Measurements from ENCODE around the gene ARHGAP42. TPM values are rescaled to one million over a fixed set of nuclear protein-coding genes. Genes with fewer than 3 reads are reported as not detected.

The ARHGAP42 gene
- total and polyA plus RNA-seq, 10 of the 15 experiments (the other 5 are each of a cell fraction or from before 2014, with no cell fraction given) = 1.8 to 6.3 (median 3.2) TPM

- TF ChIP-seq PRDM15 (CRISPR knock-in tag; IDR thresholded peaks at IDR 0.05) (no peak), EED (IDR thresholded peaks at IDR 0.05; ENCODE audit: low read depth) (no peak), ZNF274 (IDR thresholded peaks at IDR 0.05; ENCODE audit: insufficient read depth, insufficient read length) (no peak)
- TF ChIP-seq, protein P1, sequence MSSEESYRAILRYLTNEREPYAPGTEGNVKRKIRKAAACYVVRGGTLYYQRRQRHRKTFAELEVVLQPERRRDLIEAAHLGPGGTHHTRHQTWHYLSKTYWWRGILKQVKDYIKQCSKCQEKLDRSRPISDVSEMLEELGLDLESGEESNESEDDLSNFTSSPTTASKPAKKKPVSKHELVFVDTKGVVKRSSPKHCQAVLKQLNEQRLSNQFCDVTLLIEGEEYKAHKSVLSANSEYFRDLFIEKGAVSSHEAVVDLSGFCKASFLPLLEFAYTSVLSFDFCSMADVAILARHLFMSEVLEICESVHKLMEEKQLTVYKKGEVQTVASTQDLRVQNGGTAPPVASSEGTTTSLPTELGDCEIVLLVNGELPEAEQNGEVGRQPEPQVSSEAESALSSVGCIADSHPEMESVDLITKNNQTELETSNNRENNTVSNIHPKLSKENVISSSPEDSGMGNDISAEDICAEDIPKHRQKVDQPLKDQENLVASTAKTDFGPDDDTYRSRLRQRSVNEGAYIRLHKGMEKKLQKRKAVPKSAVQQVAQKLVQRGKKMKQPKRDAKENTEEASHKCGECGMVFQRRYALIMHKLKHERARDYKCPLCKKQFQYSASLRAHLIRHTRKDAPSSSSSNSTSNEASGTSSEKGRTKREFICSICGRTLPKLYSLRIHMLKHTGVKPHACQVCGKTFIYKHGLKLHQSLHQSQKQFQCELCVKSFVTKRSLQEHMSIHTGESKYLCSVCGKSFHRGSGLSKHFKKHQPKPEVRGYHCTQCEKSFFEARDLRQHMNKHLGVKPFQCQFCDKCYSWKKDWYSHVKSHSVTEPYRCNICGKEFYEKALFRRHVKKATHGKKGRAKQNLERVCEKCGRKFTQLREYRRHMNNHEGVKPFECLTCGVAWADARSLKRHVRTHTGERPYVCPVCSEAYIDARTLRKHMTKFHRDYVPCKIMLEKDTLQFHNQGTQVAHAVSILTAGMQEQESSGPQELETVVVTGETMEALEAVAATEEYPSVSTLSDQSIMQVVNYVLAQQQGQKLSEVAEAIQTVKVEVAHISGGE (CRISPR knock-in tag; IDR thresholded peaks at IDR 0.05) = no peak
Observed at GRCh38 chr11:100667449-100667848, 19.6 kb upstream of the ARHGAP42 start (continued).

DNA sequence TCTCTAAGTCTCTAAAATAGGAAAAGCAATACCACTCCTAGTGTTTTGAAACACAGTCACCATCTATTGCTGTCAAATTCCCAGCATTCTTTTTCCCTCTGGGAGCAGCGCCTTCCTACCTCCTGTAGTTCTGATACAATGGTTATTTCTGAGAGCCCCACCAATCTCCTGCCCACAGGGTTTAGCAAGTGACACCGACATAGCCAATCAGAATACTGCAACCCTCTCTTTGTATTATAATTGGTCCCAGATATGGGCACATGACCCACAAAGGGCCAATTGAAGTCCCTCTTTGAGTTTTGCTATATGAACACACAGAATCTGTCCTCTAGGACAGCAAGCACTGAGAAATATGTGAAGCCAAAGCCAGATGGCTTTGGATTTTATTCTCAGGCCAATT is 16.9 kb upstream of the ARHGAP42 start:
- FAIRE-seq (no peak), DNase-seq (ENCODE audit: low read depth, low spot score) (no peak), ATAC-seq (peak; percentile 45; the same call in 2 of the 3 replicates)
- Histone ChIP-seq H3K4me3 (no peak overlapping the region), H3K79me2 (ENCODE audit: control insufficient read depth, insufficient read depth, low read length) (no peaks in the 10 kb centered on the region), H3K4me1 (ENCODE audit: control insufficient read depth, insufficient read depth, low read length) (no peaks in the 10 kb centered on the region), H3K27me3 (replicated peaks in 1 of 2; ENCODE audit: control insufficient read depth in 2 of 2, insufficient read depth in 2 of 2, low read length in 1 of 2) (no peaks in the 10 kb centered on the region; a peak in 1 of 4 replicates), H4K20me1 (ENCODE audit: control insufficient read depth, insufficient read depth) (no peaks in the 10 kb centered on the region), H2AFZ (ENCODE audit: control insufficient read depth, low read depth, low read length) (no peak overlapping the region), H3K4me2 (ENCODE audit: control insufficient read depth, insufficient read depth) (no peak overlapping the region), H3K9ac (ENCODE audit: control insufficient read depth, insufficient read depth, low read length) (no peak overlapping the region), H3K27ac (ENCODE audit: control insufficient read depth, insufficient read depth) (no peak overlapping the region), H3K9me3 (replicated peaks; ENCODE audit: control insufficient read depth, insufficient read depth, low read length) (no peaks in the 10 kb centered on the region), H3K36me3 (ENCODE audit: control insufficient read depth in 2 of 2, insufficient read depth in 2 of 2, low read length in 1 of 2) (no peaks in the 10 kb centered on the region)
- TF ChIP-seq ZNF274 (IDR thresholded peaks at IDR 0.05; ENCODE audit: insufficient read depth, insufficient read length) (no peak), CBFB (IDR thresholded peaks at IDR 0.05; ENCODE audit: low read depth) (no peak), SREBF1 (IDR thresholded peaks at IDR 0.05; ENCODE audit: low read length) (no peak), IRF4 (IDR thresholded peaks at IDR 0.05; ENCODE audit: low read depth, low read length) (no peak), JUNB (IDR thresholded peaks at IDR 0.05) (no peak), CHD4 (IDR thresholded peaks at IDR 0.05) (no peak), RELA (IDR thresholded peaks at IDR 0.05; ENCODE audit: borderline replicate concordance, partially characterized antibody) (no peak), STAT1 (conservative IDR thresholded peaks at IDR 0.05) (no peak), SIN3A (IDR thresholded peaks at IDR 0.05; ENCODE audit: low read depth, low read length) (no peak)
- in situ Hi-C loops (cut with MboI) = no loop called here
- POLR2A ChIA-PET = no interaction called here
- intact Hi-C loops (cut with micrococcal nuclease; ENCODE audit: unreplicated experiment) = no loop called here
- RAD21 ChIA-PET (ENCODE audit: unreplicated experiment) = no interaction called here
- SMC1A ChIA-PET (ENCODE audit: uncharacterized antibody, unreplicated experiment) = no interaction called here
- CTCF ChIA-PET = no interaction called here
- WGBS (ENCODE audit: insufficient coverage, insufficient replicate concordance, low lambda C conversion rate, missing lambda C conversion rate) = 14% methylated on average over 2 of the region's 2 CpGs
- no TSS peak for BruUV-seq (replicated peaks)

Measured in GM12878 (cell line).